NB4 (cell line): ENCODE results near the gene MICAL3.
"Not testable (repeated sequence)": the region's sequence is repeated elsewhere in the genome, so short reads cannot be mapped to it uniquely, and the experiment has no call there.

Experiments
- DNase-seq: peaks from one replicate; pipeline ENCODE4 v3.0.0; 2010; ENCODE audit warnings: low read depth
- H3K4me3 ChIP-seq: one replicate; pipeline ENCODE4 v1.5.1; 2011; ENCODE audit warnings: mild to moderate bottlenecking, low read depth, low read length, moderate library complexity
- MYC ChIP-seq: IDR thresholded peaks from 2 replicates; pipeline ENCODE4 v1.6.1; 2011; ENCODE audit warnings: low read depth, low read length
- POLR2A ChIP-seq: IDR thresholded peaks from 2 replicates; pipeline ENCODE4 v1.6.1; 2011; ENCODE audit warnings: mild to moderate bottlenecking; ENCODE audit not compliant: insufficient read length; ENCODE audit errors: extremely low read depth
- TF ChIP-seq, protein P1 (sequence below): IDR thresholded peaks from one replicate; pipeline ENCODE4 v1.5.1; 2012; ENCODE audit warnings: low read depth, low read length
- TF ChIP-seq, protein P2 (sequence below): IDR thresholded peaks from 2 replicates; pipeline ENCODE4 v1.6.1; 2011; ENCODE audit warnings: low read depth, low read length

MICAL3 gene

DNA sequence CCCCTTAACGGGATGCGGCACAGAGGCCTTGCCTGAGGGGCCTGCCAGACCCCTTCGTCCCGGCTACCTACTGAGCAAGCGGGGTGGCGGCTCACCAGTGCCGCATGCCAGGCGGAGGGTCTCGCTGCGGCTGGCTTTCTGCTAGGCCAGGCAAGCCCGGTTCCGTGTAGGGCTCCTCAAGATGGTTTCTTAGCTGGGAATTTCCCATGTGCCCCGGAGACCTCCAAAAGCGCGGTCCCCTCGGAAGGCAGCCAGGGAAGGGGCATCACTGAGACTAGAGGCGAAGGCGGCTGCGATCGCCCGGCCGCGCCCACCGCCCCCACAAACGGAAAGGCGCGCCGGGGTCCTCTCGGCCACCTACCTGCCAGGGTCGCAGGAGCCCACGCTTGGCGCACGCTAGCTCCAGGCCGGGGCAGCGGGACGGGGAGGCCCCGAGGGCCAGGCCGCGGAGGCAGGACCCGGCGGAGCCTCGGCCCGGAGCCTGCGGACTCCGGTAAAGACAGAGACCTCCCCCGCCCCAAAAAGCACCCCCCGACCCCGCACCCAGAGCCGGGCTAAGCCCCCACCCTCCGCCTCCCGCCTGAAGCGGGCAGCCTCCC is 23.8 kb downstream of the MICAL3 start:
- peak overlapping the region; percentile 68 for H3K4me3 ChIP-seq
- DNase-seq: peak; percentile 25
- TF ChIP-seq, protein P1, sequence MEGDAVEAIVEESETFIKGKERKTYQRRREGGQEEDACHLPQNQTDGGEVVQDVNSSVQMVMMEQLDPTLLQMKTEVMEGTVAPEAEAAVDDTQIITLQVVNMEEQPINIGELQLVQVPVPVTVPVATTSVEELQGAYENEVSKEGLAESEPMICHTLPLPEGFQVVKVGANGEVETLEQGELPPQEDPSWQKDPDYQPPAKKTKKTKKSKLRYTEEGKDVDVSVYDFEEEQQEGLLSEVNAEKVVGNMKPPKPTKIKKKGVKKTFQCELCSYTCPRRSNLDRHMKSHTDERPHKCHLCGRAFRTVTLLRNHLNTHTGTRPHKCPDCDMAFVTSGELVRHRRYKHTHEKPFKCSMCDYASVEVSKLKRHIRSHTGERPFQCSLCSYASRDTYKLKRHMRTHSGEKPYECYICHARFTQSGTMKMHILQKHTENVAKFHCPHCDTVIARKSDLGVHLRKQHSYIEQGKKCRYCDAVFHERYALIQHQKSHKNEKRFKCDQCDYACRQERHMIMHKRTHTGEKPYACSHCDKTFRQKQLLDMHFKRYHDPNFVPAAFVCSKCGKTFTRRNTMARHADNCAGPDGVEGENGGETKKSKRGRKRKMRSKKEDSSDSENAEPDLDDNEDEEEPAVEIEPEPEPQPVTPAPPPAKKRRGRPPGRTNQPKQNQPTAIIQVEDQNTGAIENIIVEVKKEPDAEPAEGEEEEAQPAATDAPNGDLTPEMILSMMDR: no peak
- TF ChIP-seq MYC: no peak
- TF ChIP-seq, protein P2, sequence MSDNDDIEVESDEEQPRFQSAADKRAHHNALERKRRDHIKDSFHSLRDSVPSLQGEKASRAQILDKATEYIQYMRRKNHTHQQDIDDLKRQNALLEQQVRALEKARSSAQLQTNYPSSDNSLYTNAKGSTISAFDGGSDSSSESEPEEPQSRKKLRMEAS: no peak
- no peak for TF ChIP-seq POLR2A

DNA sequence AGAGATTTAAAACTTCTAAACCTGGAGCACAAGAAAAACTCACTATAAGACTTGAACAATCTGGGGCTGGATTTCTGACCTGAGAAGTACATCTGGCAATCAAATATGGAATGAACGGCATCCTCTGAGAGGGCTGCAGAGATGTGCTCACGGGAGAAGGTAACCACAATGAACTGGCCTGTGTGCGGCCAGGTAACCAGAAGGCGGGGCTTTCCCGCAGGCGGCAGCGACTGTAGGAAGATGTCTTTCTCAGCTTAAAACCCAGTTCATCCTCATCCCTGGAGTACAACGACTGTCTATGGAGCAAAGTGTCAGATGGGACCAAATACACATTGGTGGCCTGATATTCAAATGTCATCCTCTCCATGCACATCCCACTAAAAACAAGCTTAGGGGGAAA is 24.5 kb downstream of the MICAL3 start:
- TF ChIP-seq MYC: no peak
- TF ChIP-seq, protein P1: no peak
- no peak for TF ChIP-seq POLR2A
- TF ChIP-seq, protein P2: no peak
- peak overlapping the region; percentile 68 for H3K4me3 ChIP-seq
- DNase-seq: no peak

DNA sequence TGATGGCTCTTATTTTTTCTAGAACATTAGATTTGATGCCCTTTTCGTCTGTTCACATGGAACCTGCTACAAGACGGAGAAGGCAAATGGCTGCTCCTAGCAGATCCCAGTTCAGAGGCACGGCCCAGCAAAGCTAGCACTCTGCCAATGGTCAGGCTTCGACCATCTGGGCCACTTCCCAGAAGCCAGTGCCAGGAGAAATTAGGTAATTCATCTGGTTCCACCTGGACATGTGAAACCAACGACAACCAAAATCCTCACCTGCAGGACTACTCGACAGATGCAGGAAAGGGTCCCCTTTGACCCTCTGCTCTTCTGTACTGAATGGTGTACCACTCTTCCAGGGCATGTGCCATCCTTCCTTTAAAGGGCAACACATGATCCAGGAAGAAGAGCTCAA is 25.4 kb downstream of the MICAL3 start:
- no peak overlapping the region for H3K4me3 ChIP-seq
- TF ChIP-seq POLR2A: no peak
- TF ChIP-seq MYC: no peak
- TF ChIP-seq, protein P2: no peak
- TF ChIP-seq, protein P1: no peak
- no peak for DNase-seq

DNA sequence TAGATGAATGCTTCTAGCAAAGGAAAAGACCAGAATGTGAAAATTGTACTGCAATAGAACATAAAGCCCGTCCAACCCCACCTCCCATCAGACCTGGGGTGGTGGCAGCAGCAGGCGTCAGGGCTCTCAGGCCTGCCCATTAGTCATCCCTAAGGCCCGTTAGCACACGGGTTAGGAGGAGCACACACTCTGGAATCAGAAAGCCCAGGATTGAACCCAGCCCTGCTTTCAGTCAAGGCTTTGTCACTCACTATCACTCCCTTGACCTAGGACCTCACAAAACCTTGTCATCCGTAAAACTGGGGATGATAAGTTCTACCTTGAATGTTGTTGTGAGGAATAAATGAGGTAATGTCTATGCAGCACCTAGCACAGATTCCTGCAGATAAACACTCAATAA is 26.9 kb downstream of the MICAL3 start:
- H3K4me3 ChIP-seq: no peak overlapping the region
- no peak for DNase-seq
- TF ChIP-seq POLR2A: no peak
- TF ChIP-seq MYC: no peak
- TF ChIP-seq, protein P2: no peak

DNA sequence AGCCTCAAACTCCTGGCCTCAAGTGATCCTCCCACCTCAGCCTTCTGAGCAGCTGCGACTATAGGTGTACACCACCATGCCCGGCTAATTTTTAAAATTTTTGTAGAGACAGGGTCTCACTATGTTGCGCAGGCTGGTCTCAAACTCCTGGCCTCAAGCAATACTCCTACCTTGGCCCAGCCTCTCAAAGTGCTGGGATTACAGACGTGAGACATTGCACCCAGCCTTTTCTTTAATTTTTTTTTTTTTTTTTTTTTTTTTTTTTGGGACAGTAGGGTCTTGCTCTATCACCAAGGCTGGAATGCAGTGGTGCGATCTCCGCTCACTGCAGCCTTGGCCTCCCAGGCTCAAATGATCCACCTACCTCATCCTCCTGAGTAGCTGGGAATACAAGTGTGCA is 29.1 kb downstream of the MICAL3 start:
- not testable (repeated sequence) for H3K4me3 ChIP-seq, DNase-seq

DNA sequence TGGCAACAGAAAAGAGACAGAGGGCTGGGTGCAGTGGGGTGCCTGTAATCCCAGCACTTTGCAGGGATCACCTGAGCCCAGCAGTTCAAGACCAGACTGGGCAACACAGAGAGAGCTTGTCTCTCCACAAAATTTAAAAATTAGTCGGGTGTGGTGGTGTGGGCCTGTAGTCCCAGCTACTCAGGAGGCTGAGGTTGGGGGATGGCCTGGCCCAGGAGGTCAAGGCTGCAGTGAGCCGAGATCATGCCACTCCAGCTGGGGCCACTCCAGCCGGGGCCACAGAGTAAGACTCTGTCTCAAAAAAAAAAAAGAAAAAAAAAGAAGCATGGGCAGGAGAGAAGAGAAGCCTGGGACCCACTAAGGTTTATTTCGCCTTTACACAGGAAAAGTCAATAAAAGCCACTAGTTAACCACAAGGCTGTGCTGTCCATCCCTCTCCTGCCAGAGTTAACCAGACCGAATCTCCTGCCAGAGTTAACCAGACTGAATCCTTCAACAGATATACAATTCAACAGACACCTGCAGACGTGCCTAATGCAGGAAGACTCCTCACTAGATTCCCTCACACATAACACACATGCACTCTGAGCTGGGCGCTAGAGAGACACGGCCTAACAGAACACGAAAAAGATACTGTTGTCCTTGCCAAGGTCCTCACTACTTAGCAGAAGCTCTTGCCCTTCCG is 29.8 kb downstream of the MICAL3 start:
- TF ChIP-seq POLR2A: no peak
- no peak for TF ChIP-seq MYC
- TF ChIP-seq, protein P1: no peak
- no peak overlapping the region for H3K4me3 ChIP-seq
- no peak for DNase-seq

DNA sequence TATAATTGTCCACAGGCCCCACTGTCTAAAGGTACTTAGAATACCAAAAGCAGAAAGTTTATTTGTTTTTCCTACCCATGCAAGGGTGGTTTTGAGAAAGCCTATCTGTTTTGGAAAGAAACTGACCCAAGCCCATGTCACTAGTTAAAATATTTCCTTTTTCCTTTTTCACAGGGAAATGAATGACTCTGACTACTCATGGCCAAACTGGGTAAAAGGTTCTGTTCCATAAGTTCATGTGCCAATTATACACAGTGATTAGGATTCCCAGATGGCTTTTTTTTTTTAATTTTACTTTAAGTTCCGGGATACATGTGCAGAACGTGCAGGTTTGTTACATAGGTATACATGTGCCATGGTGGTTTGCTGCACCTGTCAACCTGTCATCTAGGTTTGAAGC is 31.4 kb downstream of the MICAL3 start:
- not testable (repeated sequence) for H3K4me3 ChIP-seq, DNase-seq

DNA sequence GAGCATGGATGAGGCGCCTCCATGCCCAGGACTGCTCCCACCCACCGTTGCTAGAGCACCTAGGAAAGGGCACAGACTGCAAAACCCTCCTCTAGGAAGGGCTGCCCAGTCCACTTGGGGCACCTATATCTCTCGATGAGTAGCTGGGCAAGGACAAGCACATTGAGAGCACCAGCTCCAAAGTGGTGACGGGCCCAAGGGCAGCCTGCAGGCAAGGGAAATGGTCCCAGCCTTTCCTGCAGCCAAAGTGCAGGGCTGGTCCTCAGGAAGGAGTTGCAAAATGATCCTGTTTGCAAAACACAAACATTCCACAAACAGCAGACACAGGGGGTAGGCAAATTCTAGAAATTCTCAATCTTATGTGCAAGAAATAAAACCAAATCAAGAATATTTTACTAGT is 32.4 kb downstream of the MICAL3 start:
- not testable (repeated sequence) for H3K4me3 ChIP-seq, DNase-seq
